T-helper 1 cell treated with Interleukin-12 subunit alpha and Interleukin-12 subunit beta and Interleukin-4 antibody, amounts not matched to agents 30 ng/mL and 1 ng/mL, for 36 hours (primary cell): ENCODE measurements around the gene GOLGA1. TPM values are rescaled to one million over a fixed set of nuclear protein-coding genes. Genes with fewer than 3 reads are reported as not detected.
"Not testable (repeated sequence)": the region's sequence is repeated elsewhere in the genome, so short reads cannot be mapped to it uniquely, and the experiment has no call there.

ENCODE experiments used
- intact Hi-C: fragments of 100-400 bp; cut with micrococcal nuclease; formaldehyde crosslinking; loops from one replicate; pipeline ENCODE4 v1.15.1; 2024
- total RNA-seq: library from RNA; stranded (reverse); gene quantifications from 2 replicates; pipeline ENCODE4 v1.2.3, GENCODE V29; 2022

The GOLGA1 gene
- total RNA-seq, 1 donor from 2014 or later: 18.4 TPM

DNA sequence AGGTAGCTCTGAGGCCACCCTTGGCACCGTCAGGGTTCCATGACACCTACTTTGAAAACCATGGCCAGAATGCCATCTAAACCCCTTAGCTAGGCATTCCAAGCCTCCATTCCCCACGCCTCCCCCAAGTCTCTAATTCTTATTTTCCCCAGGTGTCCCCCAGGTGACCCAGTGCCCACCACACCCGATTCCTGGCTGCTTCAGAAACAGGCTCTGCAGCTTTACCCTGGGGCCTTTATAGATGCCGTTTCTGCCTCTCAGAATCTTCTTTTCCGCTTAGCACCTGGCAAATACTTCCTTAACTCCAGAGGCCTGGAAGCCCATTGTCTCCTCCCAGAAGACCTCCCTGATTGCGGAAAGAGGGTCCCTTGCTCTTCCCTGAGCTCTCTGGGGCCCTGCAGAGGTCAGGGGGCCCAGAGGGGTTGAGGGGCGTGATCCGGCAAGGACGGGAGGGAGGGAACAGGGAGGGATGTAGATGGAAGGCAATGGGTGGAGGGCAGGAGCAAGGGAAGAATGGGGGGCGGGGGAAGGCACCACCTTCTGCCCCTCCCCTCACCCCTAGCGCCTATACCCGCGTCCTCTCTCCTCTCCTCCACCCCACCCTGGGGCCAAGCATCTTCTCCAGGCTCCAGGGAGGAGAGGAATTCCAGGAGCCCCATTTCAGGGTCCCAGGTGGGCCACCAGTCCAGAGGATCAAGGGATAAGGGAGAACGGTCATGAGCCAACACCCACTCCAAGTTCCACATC is 99.6 kb downstream of the GOLGA1 start:
- intact Hi-C loops: no loop called here

DNA sequence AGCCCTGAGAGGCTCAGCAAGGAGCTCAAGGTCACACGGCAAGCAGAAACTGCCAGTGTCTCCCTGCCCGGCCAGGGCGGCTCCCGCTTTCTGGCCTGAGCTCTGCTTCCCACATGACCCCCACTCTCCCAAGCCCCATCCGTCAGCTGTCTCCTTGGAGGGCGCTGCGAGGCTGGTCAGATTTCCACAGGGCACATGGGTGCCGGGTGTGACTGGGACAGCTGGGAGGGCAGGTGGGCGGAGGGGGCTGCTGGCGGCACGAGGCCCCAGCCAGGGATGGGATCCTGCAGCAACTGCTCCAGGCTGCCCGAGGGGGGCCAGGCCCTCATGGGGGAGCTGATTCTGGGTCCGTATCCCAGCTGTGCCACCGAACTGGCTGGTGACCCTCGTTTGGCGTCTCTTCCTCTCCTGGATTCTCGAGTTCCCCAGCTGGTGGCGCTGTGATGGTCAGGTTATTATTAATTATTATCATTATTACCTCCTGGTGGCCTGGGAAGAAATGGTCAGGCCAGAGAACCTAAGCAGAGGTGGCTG is 100.5 kb downstream of the GOLGA1 start:
- intact Hi-C loops: no loop called here

DNA sequence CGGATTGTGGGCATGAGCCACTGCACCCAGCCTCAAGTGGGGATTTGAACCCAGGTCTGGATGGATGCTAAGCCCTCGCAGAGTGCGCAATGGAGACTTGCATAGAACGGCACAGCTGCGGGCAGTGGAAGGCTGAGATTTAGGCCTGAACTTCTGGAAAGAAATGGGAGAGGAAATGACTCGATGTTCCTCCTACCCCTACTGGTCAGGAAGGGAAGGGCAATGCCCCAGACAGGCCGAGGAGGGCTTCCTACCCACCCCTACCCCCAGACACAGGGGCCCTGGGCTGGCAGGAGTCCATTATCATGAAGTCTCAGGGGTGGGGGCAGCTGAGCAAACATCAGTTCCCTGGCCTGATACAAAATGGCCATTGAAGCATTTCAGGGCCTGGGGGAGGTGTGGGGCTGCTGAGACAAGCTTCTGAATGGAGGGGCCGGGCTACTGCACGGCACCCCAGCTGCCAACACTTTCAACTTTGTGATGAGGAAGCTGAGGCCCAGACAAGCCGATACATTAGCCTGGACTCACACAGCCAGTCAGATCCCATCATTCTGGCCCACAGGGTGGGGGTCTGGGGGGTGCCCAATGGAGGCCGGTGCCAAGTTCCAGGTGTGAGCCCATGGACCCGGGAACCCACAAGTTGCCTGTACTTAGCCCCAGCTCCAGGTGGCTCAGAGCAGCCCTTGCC is 101.1 kb downstream of the GOLGA1 start:
- intact Hi-C loops: no loop called here

DNA sequence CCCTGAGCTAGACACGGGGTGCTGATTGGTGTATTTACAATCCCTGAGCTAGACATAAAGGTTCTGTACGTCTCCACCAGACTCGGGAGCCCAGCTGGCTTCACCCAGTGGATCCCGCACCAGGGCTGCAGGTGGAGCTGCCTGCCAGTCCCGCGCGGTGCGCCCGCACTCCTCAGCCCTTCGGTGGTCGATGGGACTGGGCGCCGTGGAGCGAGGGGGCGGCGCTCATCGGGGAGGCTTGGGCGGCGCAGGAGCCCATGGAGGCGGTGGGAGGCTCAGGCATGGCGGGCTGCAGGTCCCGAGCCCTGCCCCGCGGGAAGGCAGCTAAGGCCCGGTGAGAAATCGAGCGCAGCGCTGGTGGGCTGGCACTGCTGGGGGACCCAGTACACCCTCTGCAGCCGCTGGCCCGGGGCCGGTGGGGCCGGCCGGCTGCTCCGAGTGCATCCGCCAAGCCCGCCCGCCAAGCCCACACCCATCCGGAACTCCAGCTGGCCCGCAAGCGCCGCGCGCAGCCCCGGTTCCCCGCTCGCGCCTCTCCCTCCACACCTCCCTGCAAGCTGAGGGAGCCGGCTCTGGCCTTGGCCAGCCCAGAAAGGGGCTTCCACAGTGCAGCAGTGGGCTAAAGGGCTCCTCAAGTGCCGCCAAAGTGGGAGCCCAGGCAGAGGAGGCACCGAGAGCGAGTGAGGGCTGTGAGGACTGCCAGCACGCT is 102.2 kb downstream of the GOLGA1 start:
- intact Hi-C loops: not testable (repeated sequence)

DNA sequence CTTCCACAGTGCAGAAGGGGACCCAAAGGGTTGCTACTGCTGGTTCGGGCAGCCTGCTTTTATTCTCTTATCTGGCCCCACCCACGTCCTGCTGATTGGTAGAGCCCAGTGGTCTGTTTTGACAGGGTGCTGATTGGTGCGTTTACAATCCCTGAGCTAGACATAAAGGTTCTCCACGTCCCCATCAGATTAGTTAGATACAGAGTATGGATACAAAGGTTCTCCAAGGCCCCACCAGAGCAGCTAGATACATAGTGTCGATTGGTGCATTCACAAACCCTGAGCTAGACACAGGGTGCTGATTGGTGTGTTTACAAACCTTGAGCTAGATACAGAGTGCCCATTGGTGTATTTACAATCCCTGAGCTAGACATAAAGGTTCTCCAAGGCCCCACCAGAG is 102.8 kb downstream of the GOLGA1 start:
- intact Hi-C loops: not testable (repeated sequence)

DNA sequence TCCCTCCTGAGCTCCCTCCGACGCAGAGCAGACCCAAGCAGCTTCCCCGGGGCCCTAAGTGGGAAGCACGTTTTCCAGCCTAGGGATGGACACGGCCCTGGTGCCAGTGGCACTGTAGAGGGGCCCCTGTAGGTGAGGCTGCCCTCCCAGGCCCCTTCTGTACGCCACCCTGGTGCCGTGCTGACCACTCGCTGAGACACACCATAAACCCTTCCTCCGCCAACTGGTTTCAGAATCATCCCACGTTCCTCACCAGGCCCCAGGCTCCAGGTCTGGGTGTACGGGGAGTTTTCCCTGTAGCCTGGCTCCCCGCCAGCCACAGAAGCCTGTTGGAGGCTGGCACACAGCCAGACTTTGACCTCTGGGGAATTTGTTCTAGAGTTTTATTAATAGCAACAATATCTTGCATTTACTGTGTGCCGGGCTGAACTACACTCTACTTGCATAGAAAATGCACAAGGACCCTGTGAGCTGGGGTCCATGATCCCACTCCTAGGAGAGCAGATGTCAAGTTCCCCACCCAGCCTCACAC is 105.8 kb downstream of the GOLGA1 start:
- intact Hi-C loops: no loop called here

DNA sequence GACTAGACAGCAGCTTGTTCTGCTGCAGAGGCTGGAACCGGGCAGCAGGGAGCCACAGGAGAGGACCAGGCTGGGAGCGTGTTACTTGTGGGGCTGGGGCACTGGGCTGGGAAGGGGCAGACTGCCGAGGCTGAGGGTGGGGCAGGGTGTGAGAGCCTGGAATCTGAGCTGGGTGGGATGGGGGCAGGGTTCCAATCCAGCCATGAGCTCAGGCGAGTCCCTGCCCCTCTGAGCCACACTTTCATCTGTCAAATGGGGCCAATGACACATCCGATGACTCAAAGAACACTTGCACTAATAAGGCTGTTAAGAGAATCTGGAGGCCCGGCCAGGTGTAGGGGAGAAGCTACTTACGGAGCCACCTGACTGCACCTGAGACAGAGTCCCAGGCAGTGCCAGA is 106.3 kb downstream of the GOLGA1 start:
- intact Hi-C loops: no loop called here

DNA sequence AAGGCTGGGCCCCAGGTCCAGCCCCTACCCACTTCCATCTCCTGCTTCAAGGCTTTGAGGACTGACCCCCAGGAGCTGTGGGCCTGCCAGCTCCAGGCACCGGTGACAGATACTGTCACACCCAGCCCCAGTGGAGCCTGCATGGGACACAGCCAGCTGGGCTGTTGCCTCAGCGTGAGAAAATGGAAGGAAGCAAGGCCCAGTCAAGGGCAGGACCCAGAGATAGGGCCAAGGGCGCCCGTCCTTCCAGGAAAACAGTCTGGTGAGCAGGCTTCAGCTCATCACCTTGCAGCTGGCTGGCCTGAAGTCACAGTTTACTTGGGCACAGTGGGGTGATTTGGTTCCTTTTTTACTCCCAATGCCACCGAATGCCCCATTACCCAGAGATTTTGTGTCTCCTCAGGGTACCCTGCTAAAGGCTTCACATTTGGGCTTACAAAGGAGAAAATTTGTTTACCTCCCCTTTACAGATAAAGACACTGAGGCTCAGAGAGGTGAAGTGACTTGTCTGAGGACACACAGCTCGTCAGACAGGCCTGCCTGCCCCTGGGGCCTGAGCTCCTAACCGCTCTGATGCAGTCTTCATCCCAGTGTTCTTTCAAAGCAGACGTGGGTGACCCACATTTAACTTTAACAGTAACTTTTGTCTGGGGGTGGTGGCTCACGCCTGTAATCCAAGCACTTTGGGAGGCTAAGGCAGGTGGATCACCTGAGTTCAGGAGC is 109.1 kb downstream of the GOLGA1 start:
- intact Hi-C loops: no loop called here

DNA sequence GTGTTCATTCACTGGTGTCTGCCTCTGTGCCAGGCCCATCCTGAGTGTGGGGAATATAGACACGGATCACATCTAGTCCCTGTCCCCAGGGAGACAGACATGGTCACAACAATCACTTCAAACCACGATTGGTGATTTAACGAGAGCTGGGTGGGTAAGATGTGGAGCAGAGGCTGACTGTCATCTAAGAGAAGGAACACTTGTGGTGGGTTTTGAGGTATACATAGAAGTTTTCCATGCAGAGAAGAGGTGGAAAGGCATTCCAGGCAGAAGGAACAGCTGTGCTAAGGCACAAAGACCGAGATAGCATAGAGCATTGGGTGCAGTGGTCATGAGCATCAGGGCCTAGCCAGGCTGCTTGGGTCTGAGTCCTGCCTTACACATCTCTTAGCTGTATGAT is 110.3 kb downstream of the GOLGA1 start:
- intact Hi-C loops: no loop called here

DNA sequence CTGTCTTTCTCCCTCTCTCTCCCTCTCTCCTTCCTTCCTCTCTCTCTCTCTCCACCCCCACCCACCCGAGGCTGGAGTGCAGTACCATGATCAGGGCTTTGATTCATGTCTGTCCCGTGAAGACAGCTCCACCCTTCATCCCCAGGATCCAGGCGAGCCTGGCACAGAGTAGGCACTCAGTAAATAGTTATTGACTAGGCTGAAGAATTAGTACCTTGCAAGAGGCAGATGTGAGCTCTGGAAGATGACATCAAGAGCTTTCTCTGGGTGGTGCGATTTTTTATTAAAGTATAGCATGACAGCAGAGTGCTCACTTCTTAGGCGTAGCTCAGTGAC is 111.6 kb downstream of the GOLGA1 start:
- intact Hi-C loops: no loop called here

DNA sequence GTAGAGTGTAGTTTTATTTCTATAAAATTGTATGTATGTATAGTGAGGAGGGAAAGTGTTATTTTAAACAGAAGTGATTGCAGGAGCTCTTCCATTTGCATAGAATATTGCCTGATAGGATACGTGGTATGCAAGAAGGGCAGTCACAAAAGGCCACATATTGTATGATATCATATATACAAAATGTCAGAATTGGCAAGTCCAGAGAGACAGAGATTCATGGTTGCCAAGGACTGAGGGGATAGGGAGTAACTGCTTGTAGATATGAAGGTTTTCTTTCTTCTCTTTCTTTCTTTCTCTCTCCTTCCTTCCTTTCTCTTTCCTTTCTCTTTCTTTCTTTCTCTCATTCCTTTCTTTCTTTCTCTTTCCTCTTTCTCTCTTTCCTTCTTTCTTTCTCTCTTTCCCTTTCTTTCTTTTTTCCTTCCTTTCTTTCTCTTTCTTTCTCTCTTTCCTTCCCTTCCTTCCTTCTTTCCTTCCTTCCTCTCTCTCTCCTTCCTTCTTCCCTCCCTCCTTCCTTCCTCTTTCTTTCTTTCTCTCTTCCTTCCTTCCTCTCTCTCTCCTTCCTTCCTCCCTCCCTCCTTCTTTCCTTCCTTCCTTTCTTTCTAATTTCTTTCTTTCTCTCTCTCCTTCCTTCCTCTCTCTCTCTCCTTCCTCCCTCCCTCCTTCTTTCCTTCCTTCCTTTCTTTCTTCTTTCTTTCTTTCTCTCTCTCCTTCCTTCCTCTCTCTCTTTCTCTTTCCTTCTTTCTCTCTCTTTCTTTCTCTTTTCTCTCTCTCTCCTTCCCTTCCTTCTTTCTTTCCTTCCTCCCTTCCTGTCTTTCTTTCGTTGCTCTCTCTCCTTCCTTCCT is 112.2 kb downstream of the GOLGA1 start:
- intact Hi-C loops: no loop called here

Other genes starting within 250 kb of the GOLGA1 start
- gene NR6A1, start 169.8 kb downstream of the GOLGA1 start, total RNA-seq: 0.59 and 0.81 TPM in 2 replicates
- gene OLFML2A, start 163.9 kb downstream of the GOLGA1 start, total RNA-seq: 0.07 TPM in 1 of 2 replicates, not detected in the other
- gene WDR38, start 87.6 kb downstream of the GOLGA1 start, total RNA-seq: not detected in 2 replicates
- 1,214 and 1,231 TPM in 2 replicates for gene RPL35, start 79.1 kb downstream of the GOLGA1 start, total RNA-seq
- 76.6 and 81.1 TPM in 2 replicates for gene ARPC5L, start 79.0 kb downstream of the GOLGA1 start, total RNA-seq
- 10.6 and 13.4 TPM in 2 replicates for gene SCAI, start 202.4 kb upstream of the GOLGA1 start, total RNA-seq
- 54.6 and 56.2 TPM in 2 replicates for gene PPP6C, start 248.7 kb upstream of the GOLGA1 start, total RNA-seq